Natural killer cell treated with Interleukin-12 subunit alpha and Interleukin-12 subunit beta and Interleukin-15 and Interleukin-18, amount 100 ng/mL, for 72 hours (primary cell): Measurements from ENCODE around the gene VOPP1. TPM values are rescaled to one million over a fixed set of nuclear protein-coding genes. Genes with fewer than 3 reads are reported as not detected.
A peak's percentile ranks its signal among the peaks of the same experiment; 100 is the strongest.
"Not testable (repeated sequence)": the region's sequence is repeated elsewhere in the genome, so short reads cannot be mapped to it uniquely, and the experiment has no call there.

Experiments used
- ATAC-seq, 2 donors: fragments of 150-1000 bp; cut with Tn5 transposase in 1 of 2; sonication (Bioruptor Pico), chemical (Tn5 transposase) in 1 of 2; 2 replicates each; pipeline ENCODE4 v1.10.0; 2021
- DNase-seq: peaks from one replicate; pipeline ENCODE4 v3.0.0; 2022; ENCODE audit warnings: low spot score
- H3K27ac Mint-ChIP-seq, 2 donors: 1 replicate in 1 of 2; 2 replicates in 1 of 2; pipeline ENCODE4 v1.8.0; 2022; ENCODE audit warnings: mixed read lengths in 2 of 2, mild to moderate bottlenecking in 1 of 2, moderate library complexity in 1 of 2
- H3K27me3 Mint-ChIP-seq, 2 donors: 1 replicate in 1 of 2; 2 replicates in 1 of 2; pipeline ENCODE4 v1.8.0; 2022; ENCODE audit warnings: mixed read lengths in 2 of 2
- H3K36me3 Mint-ChIP-seq: one replicate; pipeline ENCODE4 v1.8.0; 2022; ENCODE audit warnings: mixed read lengths
- H3K4me1 Mint-ChIP-seq, 2 donors: 1 replicate in 1 of 2; 2 replicates in 1 of 2; pipeline ENCODE4 v1.8.0; 2022; ENCODE audit warnings: low read depth in 2 of 2, mixed read lengths in 2 of 2, mild to moderate bottlenecking in 1 of 2
- H3K4me3 Mint-ChIP-seq: one replicate; pipeline ENCODE4 v1.8.0; 2022; ENCODE audit warnings: mixed read lengths
- H3K9me3 Mint-ChIP-seq: 2 replicates; pipeline ENCODE4 v1.8.0; 2022; ENCODE audit warnings: mixed read lengths
- total RNA-seq, 2 donors: library from RNA; stranded (reverse); gene quantifications; one replicate each; pipeline ENCODE4 v1.2.3, GENCODE V29; 2022

The VOPP1 gene
- total RNA-seq = 100 to 1,000 TPM; 204 to 244 TPM

GRCh38 chr7:55572378-55573233, at the start of gene VOPP1:
Gene VOPP1 (minus strand): TSS chr7:55572502. CDS start chr7:55572324, 178 bp downstream.
- Mint-ChIP-seq H3K27me3 (no peaks in the 10 kb centered on the region), H3K36me3 (peaks cover 13% of the 10 kb centered on the region), H3K27ac (peak within 1 kb of the TSS; percentile 96 to 97), H3K9me3 (no peaks in the 10 kb centered on the region), H3K4me3 (peak within 1 kb of the TSS; percentile 92), H3K4me1 (peaks cover 61 to 64% of the 10 kb centered on the region in 2 donors)
- peak; percentile 78 to 85 for ATAC-seq
- peak; percentile 80 for DNase-seq

- no peak for DNase-seq
- Mint-ChIP-seq H3K27ac (no peak overlapping the region), H3K27me3 (peaks cover 17 to 47% of the 10 kb centered on the region in 2 donors), H3K4me1 (no peaks in the 10 kb centered on the region), H3K4me3 (no peak overlapping the region), H3K9me3 (no peaks in the 10 kb centered on the region), H3K36me3 (peaks cover 7% of the 10 kb centered on the region)
- ATAC-seq = no peak
Observed at GRCh38 chr7:55618913-55619312, 46.6 kb upstream of the VOPP1 start.

GRCh38 chr7:55614365-55615064, 42.2 kb upstream of the VOPP1 start:
- H3K27me3 Mint-ChIP-seq = peaks cover 17 to 33% of the 10 kb centered on the region in 2 donors
- not testable (repeated sequence) for DNase-seq, H3K27ac Mint-ChIP-seq, H3K36me3 Mint-ChIP-seq, ATAC-seq, H3K9me3 Mint-ChIP-seq, H3K4me3 Mint-ChIP-seq, H3K4me1 Mint-ChIP-seq

GRCh38 chr7:55609726-55610125, 37.4 kb upstream of the VOPP1 start:
- H3K36me3 Mint-ChIP-seq, DNase-seq, H3K27ac Mint-ChIP-seq, H3K9me3 Mint-ChIP-seq, H3K4me3 Mint-ChIP-seq, H3K4me1 Mint-ChIP-seq, ATAC-seq: not testable (repeated sequence)
- peaks cover 13 to 17% of the 10 kb centered on the region in 2 donors for H3K27me3 Mint-ChIP-seq

GRCh38 chr7:55605661-55606060, 33.4 kb upstream of the VOPP1 start:
- H3K9me3 Mint-ChIP-seq, ATAC-seq, H3K27ac Mint-ChIP-seq, H3K4me1 Mint-ChIP-seq, H3K36me3 Mint-ChIP-seq, DNase-seq, H3K4me3 Mint-ChIP-seq: not testable (repeated sequence)
- peaks cover 13% of the 10 kb centered on the region in 2 donors for H3K27me3 Mint-ChIP-seq

GRCh38 chr7:55597944-55598499, 25.7 kb upstream of the VOPP1 start:
- H3K36me3 Mint-ChIP-seq, H3K9me3 Mint-ChIP-seq, H3K4me3 Mint-ChIP-seq, DNase-seq: not testable (repeated sequence)
- Mint-ChIP-seq H3K27ac (peak overlapping the region in 1 of 2 donors; percentile 25), H3K4me1 (peaks cover 9 to 17% of the 10 kb centered on the region in 2 donors), H3K27me3 (peaks cover 11 to 23% of the 10 kb centered on the region in 2 donors)
- ATAC-seq = peak; percentile 48 to 61

GRCh38 chr7:55597214-55597739, 25.0 kb upstream of the VOPP1 start:
- Mint-ChIP-seq H3K27me3 (peaks cover 11 to 23% of the 10 kb centered on the region in 2 donors), H3K4me1 (peaks cover 9 to 23% of the 10 kb centered on the region in 2 donors)
- H3K9me3 Mint-ChIP-seq, H3K4me3 Mint-ChIP-seq, H3K36me3 Mint-ChIP-seq, DNase-seq, ATAC-seq, H3K27ac Mint-ChIP-seq: not testable (repeated sequence)

GRCh38 chr7:55595511-55595910, 23.2 kb upstream of the VOPP1 start:
- no peaks in the 10 kb centered on the region for H3K36me3 Mint-ChIP-seq

GRCh38 chr7:55594870-55595269, 22.6 kb upstream of the VOPP1 start:
- H3K9me3 Mint-ChIP-seq = no peaks in the 10 kb centered on the region
- ATAC-seq (no peak), DNase-seq (no peak)
- peak overlapping the region in 1 of 2 donors; percentile 17 for H3K27ac Mint-ChIP-seq
- no peak overlapping the region for H3K4me3 Mint-ChIP-seq
- peaks cover 9 to 30% of the 10 kb centered on the region in 2 donors for H3K4me1 Mint-ChIP-seq
- peaks cover 5 to 12% of the 10 kb centered on the region in 2 donors for H3K27me3 Mint-ChIP-seq
- H3K36me3 Mint-ChIP-seq = no peaks in the 10 kb centered on the region

More at GRCh38 chr7:55595511-55595910, 23.2 kb upstream of the VOPP1 start:
- no peak overlapping the region for H3K27ac Mint-ChIP-seq
- no peak overlapping the region for H3K4me3 Mint-ChIP-seq
- no peaks in the 10 kb centered on the region for H3K9me3 Mint-ChIP-seq
- DNase-seq (no peak), ATAC-seq (no peak)
- peaks cover 9 to 30% of the 10 kb centered on the region in 2 donors for H3K4me1 Mint-ChIP-seq
- H3K27me3 Mint-ChIP-seq = peaks cover 7 to 18% of the 10 kb centered on the region in 2 donors

- ATAC-seq (no peak), DNase-seq (no peak)
- H3K27me3 Mint-ChIP-seq = peaks cover 2 to 8% of the 10 kb centered on the region in 2 donors
- H3K9me3 Mint-ChIP-seq = no peaks in the 10 kb centered on the region
- H3K4me1 Mint-ChIP-seq = peaks cover 9 to 30% of the 10 kb centered on the region in 2 donors
- H3K36me3 Mint-ChIP-seq = no peaks in the 10 kb centered on the region
- no peak overlapping the region for H3K4me3 Mint-ChIP-seq
- no peak overlapping the region for H3K27ac Mint-ChIP-seq
Observed at GRCh38 chr7:55594414-55594813, 22.1 kb upstream of the VOPP1 start.

- no peaks in the 10 kb centered on the region for H3K9me3 Mint-ChIP-seq
- peaks cover 2 to 7% of the 10 kb centered on the region in 2 donors for H3K27me3 Mint-ChIP-seq
- peak overlapping the region in 1 of 2 donors; percentile 21 for H3K27ac Mint-ChIP-seq
- H3K4me3 Mint-ChIP-seq = no peak overlapping the region
- peaks cover 9 to 30% of the 10 kb centered on the region in 2 donors for H3K4me1 Mint-ChIP-seq
- DNase-seq (peak; percentile 79), ATAC-seq (peak; percentile 58 to 67)
- H3K36me3 Mint-ChIP-seq = no peaks in the 10 kb centered on the region
Observed at GRCh38 chr7:55593515-55594318, 21.4 kb upstream of the VOPP1 start.

GRCh38 chr7:55593172-55593514, 20.8 kb upstream of the VOPP1 start:
- H3K4me3 Mint-ChIP-seq = no peak overlapping the region
- H3K4me1 Mint-ChIP-seq = peaks cover 7 to 28% of the 10 kb centered on the region in 2 donors
- no peak for ATAC-seq
- H3K27ac Mint-ChIP-seq = peak overlapping the region; percentile 21 to 57
- peaks cover 2 to 5% of the 10 kb centered on the region in 2 donors for H3K27me3 Mint-ChIP-seq
- H3K9me3 Mint-ChIP-seq = no peaks in the 10 kb centered on the region
- H3K36me3 Mint-ChIP-seq = no peaks in the 10 kb centered on the region
- DNase-seq = no peak

- H3K27me3 Mint-ChIP-seq = no peaks in the 10 kb centered on the region
- H3K4me1 Mint-ChIP-seq = peaks cover under 1 to 22% of the 10 kb centered on the region in 2 donors
- no peak overlapping the region for H3K4me3 Mint-ChIP-seq
- DNase-seq (no peak), ATAC-seq (no peak)
- H3K9me3 Mint-ChIP-seq = no peaks in the 10 kb centered on the region
- H3K36me3 Mint-ChIP-seq = no peaks in the 10 kb centered on the region
- H3K27ac Mint-ChIP-seq = peak overlapping the region; percentile 21 to 57
Observed at GRCh38 chr7:55592492-55592891, 20.2 kb upstream of the VOPP1 start.
